Activated naive CD8-positive, alpha-beta T cell (primary cell): ENCODE measurements around the gene POLR2H.

Experiments used
- H3K27ac Mint-ChIP-seq: one replicate; pipeline ENCODE4 v1.8.0; 2021; ENCODE audit warnings: mixed read lengths
- H3K27me3 Mint-ChIP-seq: one replicate; pipeline ENCODE4 v1.8.0; 2021; ENCODE audit warnings: mixed read lengths
- H3K36me3 Mint-ChIP-seq: one replicate; pipeline ENCODE4 v1.8.0; 2021; ENCODE audit warnings: mixed read lengths
- H3K4me1 Mint-ChIP-seq: one replicate; pipeline ENCODE4 v1.8.0; 2021; ENCODE audit warnings: low read depth, mixed read lengths
- H3K4me3 Mint-ChIP-seq: one replicate; pipeline ENCODE4 v1.8.0; 2021; ENCODE audit warnings: mild to moderate bottlenecking, mixed read lengths
- H3K9me3 Mint-ChIP-seq: one replicate; pipeline ENCODE4 v1.8.0; 2021; ENCODE audit warnings: low read depth, mixed read lengths

Gene POLR2H

GRCh38 chr3:184354121-184354728, 7.3 kb upstream of the POLR2H start:
- H3K36me3 Mint-ChIP-seq, result peaks cover 2% of the 10 kb centered on the region
- H3K27ac Mint-ChIP-seq, result no peak overlapping the region
- no peak overlapping the region for H3K4me3 Mint-ChIP-seq

GRCh38 chr3:184354754-184355153, 6.8 kb upstream of the POLR2H start:
- Mint-ChIP-seq H3K27ac (no peak overlapping the region), H3K27me3 (no peaks in the 10 kb centered on the region), H3K4me1 (no peaks in the 10 kb centered on the region), H3K36me3 (peaks cover 2% of the 10 kb centered on the region), H3K4me3 (no peak overlapping the region), H3K9me3 (no peaks in the 10 kb centered on the region)

More at GRCh38 chr3:184354121-184354728, 7.3 kb upstream of the POLR2H start:
- Mint-ChIP-seq H3K9me3 (no peaks in the 10 kb centered on the region), H3K4me1 (no peaks in the 10 kb centered on the region), H3K27me3 (no peaks in the 10 kb centered on the region)

- no peak overlapping the region for H3K27ac Mint-ChIP-seq
- H3K4me3 Mint-ChIP-seq, result no peak overlapping the region
These were observed 6.1 kb upstream of the POLR2H start for GRCh38 chr3:184355261-184356040.

GRCh38 chr3:184357248-184358123, 4.0 kb upstream of the POLR2H start:
- H3K27ac Mint-ChIP-seq, result no peak overlapping the region
- H3K9me3 Mint-ChIP-seq, result no peaks in the 10 kb centered on the region
- H3K4me3 Mint-ChIP-seq, result no peak overlapping the region

More at GRCh38 chr3:184355261-184356040, 6.1 kb upstream of the POLR2H start:
- Mint-ChIP-seq H3K36me3 (peaks cover 2% of the 10 kb centered on the region), H3K27me3 (no peaks in the 10 kb centered on the region), H3K4me1 (peaks cover 3% of the 10 kb centered on the region), H3K9me3 (no peaks in the 10 kb centered on the region)

GRCh38 chr3:184358124-184358767, 3.3 kb upstream of the POLR2H start:
- H3K36me3 Mint-ChIP-seq, result peaks cover 2% of the 10 kb centered on the region
- no peaks in the 10 kb centered on the region for H3K27me3 Mint-ChIP-seq
- peaks cover 5% of the 10 kb centered on the region for H3K4me1 Mint-ChIP-seq
- H3K9me3 Mint-ChIP-seq, result no peaks in the 10 kb centered on the region
- no peak overlapping the region for H3K4me3 Mint-ChIP-seq
- H3K27ac Mint-ChIP-seq, result no peak overlapping the region

More at GRCh38 chr3:184357248-184358123, 4.0 kb upstream of the POLR2H start:
- Mint-ChIP-seq H3K27me3 (no peaks in the 10 kb centered on the region), H3K4me1 (peaks cover 5% of the 10 kb centered on the region), H3K36me3 (peaks cover 2% of the 10 kb centered on the region)

GRCh38 chr3:184358921-184359350, 2.6 kb upstream of the POLR2H start:
- H3K36me3 Mint-ChIP-seq, result peaks cover 2% of the 10 kb centered on the region

GRCh38 chr3:184359610-184360009, 1.9 kb upstream of the POLR2H start:
- Mint-ChIP-seq H3K27me3 (no peaks in the 10 kb centered on the region), H3K4me1 (peaks cover 15% of the 10 kb centered on the region), H3K9me3 (no peaks in the 10 kb centered on the region), H3K36me3 (peaks cover 5% of the 10 kb centered on the region), H3K4me3 (no peak overlapping the region), H3K27ac (no peak overlapping the region)

More at GRCh38 chr3:184358921-184359350, 2.6 kb upstream of the POLR2H start:
- no peaks in the 10 kb centered on the region for H3K9me3 Mint-ChIP-seq
- peaks cover 9% of the 10 kb centered on the region for H3K4me1 Mint-ChIP-seq
- H3K4me3 Mint-ChIP-seq, result peak overlapping the region; percentile 5
- H3K27ac Mint-ChIP-seq, result no peak overlapping the region
- no peaks in the 10 kb centered on the region for H3K27me3 Mint-ChIP-seq

- H3K27ac Mint-ChIP-seq, result peak overlapping the region; percentile 54
These were observed 1.2 kb upstream of the POLR2H start for GRCh38 chr3:184360070-184360928.

GRCh38 chr3:184360929-184361531, 480 bp upstream of the POLR2H start:
- H3K4me1 Mint-ChIP-seq, result peaks cover 25% of the 10 kb centered on the region
- H3K27ac Mint-ChIP-seq, result peak overlapping the region; percentile 54
- H3K9me3 Mint-ChIP-seq, result no peaks in the 10 kb centered on the region
- peak overlapping the region; percentile 88 for H3K4me3 Mint-ChIP-seq
- peaks cover 10% of the 10 kb centered on the region for H3K36me3 Mint-ChIP-seq
- no peaks in the 10 kb centered on the region for H3K27me3 Mint-ChIP-seq

More at GRCh38 chr3:184360070-184360928, 1.2 kb upstream of the POLR2H start:
- H3K27me3 Mint-ChIP-seq, result no peaks in the 10 kb centered on the region
- no peaks in the 10 kb centered on the region for H3K9me3 Mint-ChIP-seq
- peak overlapping the region; percentile 88 for H3K4me3 Mint-ChIP-seq
- peaks cover 10% of the 10 kb centered on the region for H3K36me3 Mint-ChIP-seq
- peaks cover 22% of the 10 kb centered on the region for H3K4me1 Mint-ChIP-seq

- H3K9me3 Mint-ChIP-seq, result no peaks in the 10 kb centered on the region
- peaks cover 30% of the 10 kb centered on the region for H3K4me1 Mint-ChIP-seq
- H3K4me3 Mint-ChIP-seq, result peak overlapping the region; percentile 99
- no peaks in the 10 kb centered on the region for H3K27me3 Mint-ChIP-seq
- H3K27ac Mint-ChIP-seq, result peak overlapping the region; percentile 92
- H3K36me3 Mint-ChIP-seq, result peaks cover 8% of the 10 kb centered on the region
These were observed 590 bp downstream of the POLR2H start for GRCh38 chr3:184361932-184362667.

- Mint-ChIP-seq H3K4me3 (peak overlapping the region; percentile 99), H3K36me3 (peaks cover 8% of the 10 kb centered on the region), H3K4me1 (peaks cover 30% of the 10 kb centered on the region), H3K27ac (peak overlapping the region; percentile 98), H3K27me3 (no peaks in the 10 kb centered on the region), H3K9me3 (no peaks in the 10 kb centered on the region)
These were observed 1.4 kb downstream of the POLR2H start for GRCh38 chr3:184362668-184363546.

GRCh38 chr3:184366619-184367289, 5.2 kb downstream of the POLR2H start:
- Mint-ChIP-seq H3K27me3 (no peaks in the 10 kb centered on the region), H3K36me3 (peaks cover 8% of the 10 kb centered on the region), H3K4me3 (peak overlapping the region; percentile 14), H3K9me3 (no peaks in the 10 kb centered on the region), H3K4me1 (peaks cover 28% of the 10 kb centered on the region), H3K27ac (peak overlapping the region; percentile 34)
